Astrocyte (in vitro differentiated cells and primary cell): ENCODE measurements around the gene CACNA1F. TPM values are rescaled to one million over a fixed set of nuclear protein-coding genes. Genes with fewer than 3 reads are reported as not detected.

Experiments
- DNase-seq: peaks from one replicate; pipeline ENCODE4 v3.0.0-alpha.2; 2010; ENCODE audit warnings: low read depth
- FAIRE-seq: peaks from 2 replicates; lab custom pipeline; 2011; peaks lifted over from hg19 to GRCh38; lab: Jason Lieb, UNC
- H2AFZ ChIP-seq: 2 replicates; pipeline ENCODE4 v1.6.0; 2012; ENCODE audit warnings: low read depth, low read length, inconsistent platforms
- H3K27ac ChIP-seq: 2 replicates; pipeline ENCODE4 v1.5.1; 2011; ENCODE audit warnings: low read depth, low read length, inconsistent platforms
- H3K27me3 ChIP-seq: 2 replicates; pipeline ENCODE4 v1.6.0; 2011; ENCODE audit warnings: low read length, inconsistent platforms; ENCODE audit not compliant: insufficient read depth
- H3K36me3 ChIP-seq: 2 replicates; pipeline ENCODE4 v1.5.1; 2011; ENCODE audit warnings: low read length, inconsistent platforms; ENCODE audit not compliant: insufficient read depth
- H3K4me1 ChIP-seq: 2 replicates; pipeline ENCODE4 v1.5.1; 2011; ENCODE audit warnings: low read length, inconsistent platforms; ENCODE audit not compliant: insufficient read depth
- H3K4me2 ChIP-seq: 2 replicates; pipeline ENCODE4 v1.6.0; 2012; ENCODE audit warnings: low read length, inconsistent platforms
- H3K4me3 ChIP-seq: 2 replicates; pipeline ENCODE4 v1.5.1; 2011; ENCODE audit warnings: low read depth, mild to moderate bottlenecking, low read length, inconsistent platforms; ENCODE audit not compliant: insufficient read depth
- H3K79me2 ChIP-seq: 2 replicates; pipeline ENCODE4 v1.6.0; 2012; ENCODE audit warnings: mild to moderate bottlenecking, low read length, inconsistent platforms; ENCODE audit not compliant: insufficient read depth
- H3K9ac ChIP-seq: 2 replicates; pipeline ENCODE4 v1.6.0; 2012; ENCODE audit warnings: mild to moderate bottlenecking, low read length, inconsistent platforms
- H3K9me3 ChIP-seq: 2 replicates; pipeline ENCODE4 v1.5.1; 2012; ENCODE audit warnings: low read depth, mild to moderate bottlenecking, low read length, inconsistent platforms; ENCODE audit not compliant: insufficient read depth
- H4K20me1 ChIP-seq: 2 replicates; pipeline ENCODE4 v1.6.0; 2012; ENCODE audit warnings: low read length, inconsistent platforms; ENCODE audit not compliant: insufficient read depth
- H3K27ac Mint-ChIP-seq: one replicate; pipeline ENCODE4 v1.8.0; 2021; ENCODE audit warnings: mild to moderate bottlenecking, mixed read lengths; ENCODE audit not compliant: unreplicated experiment
- H3K27me3 Mint-ChIP-seq: one replicate; pipeline ENCODE4 v1.8.0; 2021; ENCODE audit warnings: low read depth, mixed read lengths; ENCODE audit not compliant: unreplicated experiment
- H3K36me3 Mint-ChIP-seq: one replicate; pipeline ENCODE4 v1.8.0; 2021; ENCODE audit warnings: low read depth, mixed read lengths; ENCODE audit not compliant: unreplicated experiment
- H3K4me1 Mint-ChIP-seq: one replicate; pipeline ENCODE4 v1.8.0; 2021; ENCODE audit warnings: low read depth, mixed read lengths; ENCODE audit not compliant: unreplicated experiment
- H3K4me3 Mint-ChIP-seq: one replicate; pipeline ENCODE4 v1.8.0; 2021; ENCODE audit warnings: mild to moderate bottlenecking, moderate library complexity, mixed read lengths; ENCODE audit not compliant: unreplicated experiment
- H3K9me3 Mint-ChIP-seq: one replicate; pipeline ENCODE4 v1.8.0; 2021; ENCODE audit warnings: mild to moderate bottlenecking, mixed read lengths; ENCODE audit not compliant: unreplicated experiment
- CTCF ChIP-seq: IDR thresholded peaks from 2 replicates; pipeline ENCODE4 v1.5.1; 2011; ENCODE audit warnings: low read depth, mild to moderate bottlenecking, inconsistent platforms, low read length, moderate library complexity; ENCODE audit not compliant: insufficient read depth
- EZH2 ChIP-seq: IDR thresholded peaks from 2 replicates; pipeline ENCODE4 v1.6.1; 2012; ENCODE audit warnings: mild to moderate bottlenecking, low read length, inconsistent platforms; ENCODE audit not compliant: insufficient read depth
- total RNA-seq: library from RNA; stranded (reverse); gene quantifications from 2 replicates; pipeline ENCODE4 v1.2.1, GENCODE V29; 2021

The CACNA1F gene
- total RNA-seq, 1 donor from 2014 or later: not detected

GRCh38 chrX:49208399-49208798, 24.7 kb downstream of the CACNA1F start:
- H3K9ac ChIP-seq: no peak overlapping the region
- H3K4me1 Mint-ChIP-seq: no peaks in the 10 kb centered on the region
- no peaks in the 10 kb centered on the region for H4K20me1 ChIP-seq
- DNase-seq: no peak
- no peaks in the 10 kb centered on the region for H3K9me3 Mint-ChIP-seq
- FAIRE-seq: no peak
- no peak for TF ChIP-seq CTCF
- no peak for TF ChIP-seq EZH2
- H3K4me2 ChIP-seq: no peak overlapping the region
- H3K36me3 ChIP-seq: no peaks in the 10 kb centered on the region
- H3K27me3 ChIP-seq: no peaks in the 10 kb centered on the region
- H3K27ac ChIP-seq: no peak overlapping the region
- H3K27ac Mint-ChIP-seq: no peak overlapping the region
- H3K4me3 ChIP-seq: no peak overlapping the region
- H3K36me3 Mint-ChIP-seq: no peaks in the 10 kb centered on the region
- peaks cover 7% of the 10 kb centered on the region for H3K27me3 Mint-ChIP-seq
- no peaks in the 10 kb centered on the region for H3K9me3 ChIP-seq
- H3K79me2 ChIP-seq: no peaks in the 10 kb centered on the region
- no peaks in the 10 kb centered on the region for H3K4me1 ChIP-seq
- H3K4me3 Mint-ChIP-seq: no peak overlapping the region
- H2AFZ ChIP-seq: no peak overlapping the region

DNA sequence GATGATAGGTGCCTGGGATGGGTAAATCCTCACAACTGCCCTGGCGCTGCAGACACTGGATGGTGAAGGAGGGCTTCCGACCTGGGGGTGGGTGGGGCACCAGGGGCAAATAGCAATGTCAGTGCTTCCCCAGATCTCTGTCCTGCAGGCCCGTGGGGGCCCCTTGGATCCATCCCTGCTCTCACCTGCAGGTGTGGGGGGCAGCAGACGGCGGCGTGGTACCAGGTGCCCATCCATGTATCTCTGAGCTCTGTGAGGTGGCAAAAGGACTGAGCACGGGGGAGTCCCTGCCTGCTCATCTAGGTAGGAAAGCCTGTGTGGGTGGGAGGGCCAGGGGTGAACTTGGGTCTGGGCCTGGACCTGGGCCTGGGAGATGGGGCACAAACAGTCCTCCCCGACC, 26.6 kb downstream of the CACNA1F start:
- Mint-ChIP-seq H3K27ac (no peak overlapping the region), H3K4me1 (no peaks in the 10 kb centered on the region)

DNA sequence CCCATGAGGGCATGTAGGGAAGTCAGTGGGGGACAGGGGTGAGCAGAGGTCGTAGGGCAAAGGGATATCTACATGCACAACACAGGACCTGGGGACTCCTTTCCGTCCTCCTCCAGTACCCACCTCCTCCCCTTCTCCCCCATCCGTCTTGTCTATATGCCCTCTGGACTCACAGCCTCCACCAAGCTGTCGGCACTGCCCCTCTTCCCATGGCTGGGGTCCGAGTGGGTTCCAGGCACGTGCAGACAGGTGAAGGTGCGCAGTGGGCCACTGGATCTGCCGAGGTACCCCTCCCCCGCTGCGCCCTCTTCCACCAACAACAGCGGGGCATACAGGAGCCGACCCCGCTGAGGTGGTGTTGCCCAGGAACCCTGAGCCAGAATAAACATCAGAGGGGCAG, 27.7 kb downstream of the CACNA1F start:
- no peaks in the 10 kb centered on the region for H3K9me3 Mint-ChIP-seq
- no peaks in the 10 kb centered on the region for H3K9me3 ChIP-seq
- DNase-seq (no peak), FAIRE-seq (no peak)
- H4K20me1 ChIP-seq: no peaks in the 10 kb centered on the region
- H3K4me1 Mint-ChIP-seq: no peaks in the 10 kb centered on the region
- no peaks in the 10 kb centered on the region for H3K4me1 ChIP-seq
- peaks cover 2% of the 10 kb centered on the region for H3K27me3 Mint-ChIP-seq
- H3K9ac ChIP-seq: no peak overlapping the region
- H3K27me3 ChIP-seq: no peaks in the 10 kb centered on the region
- no peaks in the 10 kb centered on the region for H3K79me2 ChIP-seq
- H3K4me3 Mint-ChIP-seq: no peak overlapping the region
- H3K27ac ChIP-seq: no peak overlapping the region
- no peaks in the 10 kb centered on the region for H3K36me3 ChIP-seq
- no peak overlapping the region for H2AFZ ChIP-seq
- TF ChIP-seq EZH2 (no peak), CTCF (no peak)
- no peak overlapping the region for H3K27ac Mint-ChIP-seq
- H3K4me3 ChIP-seq: no peak overlapping the region
- H3K4me2 ChIP-seq: no peak overlapping the region
- H3K36me3 Mint-ChIP-seq: no peaks in the 10 kb centered on the region

More for the DNA sequence above, 26.6 kb downstream of the CACNA1F start:
- no peaks in the 10 kb centered on the region for H3K9me3 ChIP-seq
- no peak overlapping the region for H3K27ac ChIP-seq
- no peak overlapping the region for H3K4me3 ChIP-seq
- H2AFZ ChIP-seq: no peak overlapping the region
- FAIRE-seq (no peak), DNase-seq (no peak)
- Mint-ChIP-seq H3K4me3 (no peak overlapping the region), H3K27me3 (peaks cover 5% of the 10 kb centered on the region), H3K36me3 (no peaks in the 10 kb centered on the region), H3K9me3 (no peaks in the 10 kb centered on the region)
- H3K79me2 ChIP-seq: no peaks in the 10 kb centered on the region
- TF ChIP-seq EZH2: no peak
- no peak overlapping the region for H3K4me2 ChIP-seq
- H3K9ac ChIP-seq: no peak overlapping the region
- H3K36me3 ChIP-seq: no peaks in the 10 kb centered on the region
- H3K4me1 ChIP-seq: no peaks in the 10 kb centered on the region
- H3K27me3 ChIP-seq: no peaks in the 10 kb centered on the region
- no peaks in the 10 kb centered on the region for H4K20me1 ChIP-seq
